Measurements from ENCODE around the gene NTSR1.

NTSR1 gene

DNA sequence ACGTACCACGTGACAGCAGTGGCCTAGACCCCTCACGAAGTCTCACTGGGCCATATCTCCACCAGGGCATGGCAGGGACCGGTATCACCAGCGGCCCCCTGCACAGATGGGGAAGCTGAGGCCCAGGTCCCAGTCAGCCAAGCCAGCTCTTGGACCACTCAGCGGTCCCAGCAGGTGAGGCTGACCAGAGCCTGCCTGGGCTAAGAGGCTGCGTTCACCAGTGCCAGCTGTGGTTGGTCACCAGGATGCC, 85.0 kb downstream of the NTSR1 start:
- no peak for DNase-seq

DNA sequence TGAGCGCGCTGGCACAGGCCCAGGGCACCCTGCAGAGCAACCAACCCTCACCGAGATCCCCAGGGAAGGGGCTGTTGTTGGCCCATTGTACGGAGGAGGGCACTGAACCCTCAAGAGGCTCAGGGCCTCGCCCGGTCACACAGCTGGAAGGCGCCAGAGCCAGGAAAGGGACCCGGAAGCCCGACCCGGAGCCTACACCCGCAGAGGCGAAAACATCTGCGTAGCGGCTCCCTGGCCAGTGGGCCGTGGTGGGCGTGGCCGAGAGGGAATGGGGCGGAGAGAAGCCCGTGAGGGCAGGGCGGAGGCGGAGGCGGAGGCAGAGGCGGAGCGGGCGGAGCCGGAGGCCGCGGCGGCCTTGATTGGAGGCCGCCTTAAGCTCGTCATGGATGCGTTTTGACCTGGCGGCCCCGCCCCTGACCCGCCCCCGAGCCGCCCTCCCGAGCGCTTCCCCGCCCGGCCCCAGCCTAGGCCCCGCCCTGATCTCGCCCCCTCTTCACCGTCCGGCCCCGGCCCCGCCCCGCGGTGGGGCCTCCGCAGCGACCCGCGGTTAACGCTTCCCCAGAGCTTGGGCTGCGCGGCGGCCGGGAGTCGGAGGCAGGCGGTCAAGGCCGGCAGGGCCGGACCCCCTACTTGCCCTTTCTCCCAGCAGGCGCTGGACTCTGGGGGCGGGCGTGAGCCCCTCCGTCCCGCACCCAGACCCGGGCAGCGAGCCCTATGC, 85.5 kb downstream of the NTSR1 start:
- peak; percentile 52 for DNase-seq

DNA sequence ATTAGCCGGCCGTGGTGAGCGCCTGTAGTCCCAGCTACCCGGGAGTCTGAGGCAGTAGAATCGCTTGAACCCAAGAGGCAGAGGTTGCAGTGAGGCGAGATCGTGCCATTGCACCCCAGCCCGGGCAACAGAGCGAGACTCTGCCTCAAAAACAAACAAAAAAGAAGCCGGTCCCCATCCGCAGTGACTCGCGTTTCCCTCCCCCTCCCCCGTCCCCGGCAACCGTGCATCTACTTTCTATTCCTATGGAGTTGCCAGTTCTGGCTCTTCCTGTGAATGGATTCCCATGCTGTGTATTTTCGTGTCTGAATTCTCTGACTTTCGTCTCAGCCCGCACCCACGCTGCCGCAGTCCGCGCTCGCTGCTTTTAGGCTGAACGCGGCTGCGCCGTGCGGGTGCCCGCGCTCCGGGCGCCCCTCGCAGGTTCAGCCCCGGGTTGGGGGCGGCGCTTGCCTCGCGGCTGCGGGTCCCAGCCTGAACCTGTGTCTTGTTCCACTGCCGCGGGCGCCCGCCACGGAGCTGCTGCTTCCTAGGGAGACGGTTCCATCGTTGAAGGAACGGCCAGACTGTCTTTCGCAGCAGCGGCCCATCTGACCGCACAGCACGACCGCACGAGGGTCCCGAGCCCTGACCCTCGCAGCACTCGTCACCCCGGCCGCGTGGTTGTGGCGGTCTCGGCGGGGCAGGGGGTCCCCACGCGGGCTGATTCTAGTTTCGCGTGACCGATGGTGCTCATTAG, 86.6 kb downstream of the NTSR1 start:
- no peak for DNase-seq

DNA sequence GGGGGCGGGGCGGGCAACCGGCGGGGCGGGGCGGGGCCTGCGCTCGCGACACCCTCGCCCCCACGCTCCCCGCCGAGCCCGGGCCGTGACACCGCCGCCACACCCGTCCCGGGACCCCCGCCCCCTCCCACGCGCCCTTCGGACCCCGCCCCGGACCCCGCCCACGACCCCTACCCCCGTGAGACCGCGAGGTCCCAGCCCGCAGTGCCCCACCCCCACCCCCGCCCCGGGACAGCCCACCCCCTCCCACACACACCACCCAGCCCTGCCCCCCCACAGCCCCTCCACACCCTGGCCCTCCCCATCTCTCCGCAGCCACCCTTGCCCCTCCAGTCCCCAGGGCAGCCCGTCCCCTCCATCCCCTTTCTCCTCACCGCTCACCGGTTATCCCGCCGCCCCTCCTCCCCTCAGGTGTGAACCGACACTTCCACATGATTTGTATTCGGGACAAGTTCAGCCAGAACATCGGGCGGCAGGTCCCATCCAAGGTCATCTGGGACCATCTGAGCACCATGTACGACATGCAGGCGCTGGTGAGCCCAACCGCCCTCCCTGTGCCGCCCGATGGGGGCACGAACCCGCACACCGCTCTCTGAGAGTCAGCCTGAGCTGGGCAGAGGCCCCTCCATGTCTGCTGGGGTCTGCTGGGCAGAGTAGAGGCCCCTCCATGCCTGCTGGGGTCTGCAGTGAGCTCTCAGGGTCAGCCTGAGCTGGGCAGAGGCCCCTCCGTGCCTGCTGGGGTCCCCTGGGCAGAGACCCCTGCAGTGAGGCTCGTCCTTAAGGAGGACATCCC, 88.3 kb downstream of the NTSR1 start:
- DNase-seq: no peak

DNA sequence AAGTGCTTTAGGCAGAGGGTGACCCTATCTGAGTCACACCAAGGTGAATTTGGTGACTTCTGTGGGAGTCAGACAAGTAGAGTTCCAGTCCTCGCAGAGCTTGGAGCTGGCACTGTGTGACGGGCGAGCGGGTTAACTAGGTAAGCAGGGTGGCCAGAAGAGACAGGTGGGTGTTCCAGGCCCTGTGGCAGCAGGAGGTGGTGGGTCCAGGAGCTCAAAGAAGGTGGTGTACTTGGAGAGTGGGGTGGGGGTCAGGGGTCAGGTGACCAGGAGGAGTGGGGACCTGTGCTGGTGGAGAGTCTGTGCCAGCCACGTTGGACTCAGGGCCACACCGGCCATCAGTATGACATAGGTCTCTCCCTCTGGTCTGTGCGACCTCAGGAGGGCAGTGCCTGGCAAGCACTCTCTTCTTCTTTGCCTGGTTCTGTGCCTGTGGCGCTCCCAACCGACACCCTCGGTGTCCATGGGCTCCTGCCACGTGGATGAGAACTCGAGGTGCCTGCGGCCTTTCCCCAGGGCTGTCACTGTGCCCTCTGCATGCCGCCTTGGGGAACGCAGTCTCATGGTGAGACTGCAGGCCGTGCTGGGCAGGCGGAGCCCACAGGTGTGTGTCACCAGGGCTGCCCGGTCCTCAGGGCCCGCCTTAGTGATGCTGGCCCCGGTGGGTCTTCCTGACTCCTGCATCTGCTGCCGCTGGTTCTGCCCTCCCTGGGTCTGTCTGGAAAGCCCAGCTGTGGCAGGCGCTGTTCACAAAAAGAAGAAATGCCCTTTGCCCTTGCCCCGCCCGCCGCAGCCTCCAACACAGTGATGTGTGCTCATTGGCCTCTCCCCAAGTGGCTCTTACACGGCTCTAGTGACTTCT, 89.3 kb downstream of the NTSR1 start:
- DNase-seq: no peak

DNA sequence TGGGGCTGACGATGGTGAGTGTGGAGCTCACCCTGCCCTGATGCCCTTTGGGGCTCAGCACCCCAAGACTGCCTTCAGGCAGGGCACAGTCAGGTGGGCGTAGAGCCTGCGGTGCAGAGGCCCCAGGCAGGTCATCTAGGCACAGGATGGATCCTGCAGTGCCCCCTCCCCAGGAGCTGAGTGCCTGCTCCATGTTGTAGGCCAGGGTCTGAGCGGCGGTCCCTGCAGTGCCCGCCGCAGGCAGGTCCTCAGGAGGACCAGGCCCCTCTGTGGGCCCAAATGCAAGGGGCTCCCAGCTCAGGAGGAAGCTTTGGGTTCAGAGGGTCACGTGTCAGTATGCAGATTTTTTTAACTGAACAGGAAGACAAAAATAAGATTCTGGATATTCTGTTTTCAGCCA, 90.4 kb downstream of the NTSR1 start:
- no peak for DNase-seq

DNA sequence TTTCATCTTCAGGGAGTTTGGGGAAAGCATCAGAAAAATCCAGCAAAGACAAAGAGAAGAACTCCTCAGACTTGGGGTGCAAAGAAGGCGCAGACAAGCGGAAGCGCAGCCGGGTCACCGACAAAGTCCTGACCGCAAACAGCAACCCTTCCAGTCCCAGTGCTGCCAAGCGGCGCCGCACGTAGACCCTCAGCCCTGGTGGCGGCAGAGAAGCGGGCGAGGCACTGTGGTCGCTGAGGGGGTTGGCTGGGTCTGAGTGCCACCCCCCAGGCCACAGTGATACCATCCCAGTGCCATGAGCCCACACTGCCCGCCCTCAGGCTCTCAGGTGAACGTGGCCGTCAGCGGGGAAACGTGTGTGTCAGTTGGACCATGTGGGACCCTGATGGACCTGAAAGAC, 90.8 kb downstream of the NTSR1 start:
- DNase-seq: no peak

DNA sequence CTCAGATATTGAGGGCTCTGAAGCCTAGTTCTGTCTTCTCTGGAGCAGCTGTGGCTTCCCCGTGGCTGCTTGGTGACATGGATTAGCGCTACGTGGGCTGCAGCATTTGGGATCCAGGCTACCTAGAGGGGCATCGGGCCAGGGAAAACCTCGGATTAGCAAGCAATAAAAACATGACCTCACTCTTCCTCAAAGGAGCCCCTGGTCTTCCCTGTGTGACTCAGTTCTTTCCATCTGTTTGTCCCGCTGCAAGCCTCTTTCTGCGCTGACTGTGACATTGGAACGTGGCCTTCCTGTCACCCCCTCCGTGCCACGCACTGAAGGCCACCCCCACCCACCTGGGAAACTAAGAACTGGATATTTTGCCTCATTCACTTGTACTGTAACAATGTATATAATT, 91.2 kb downstream of the NTSR1 start:
- DNase-seq: no peak

DNA sequence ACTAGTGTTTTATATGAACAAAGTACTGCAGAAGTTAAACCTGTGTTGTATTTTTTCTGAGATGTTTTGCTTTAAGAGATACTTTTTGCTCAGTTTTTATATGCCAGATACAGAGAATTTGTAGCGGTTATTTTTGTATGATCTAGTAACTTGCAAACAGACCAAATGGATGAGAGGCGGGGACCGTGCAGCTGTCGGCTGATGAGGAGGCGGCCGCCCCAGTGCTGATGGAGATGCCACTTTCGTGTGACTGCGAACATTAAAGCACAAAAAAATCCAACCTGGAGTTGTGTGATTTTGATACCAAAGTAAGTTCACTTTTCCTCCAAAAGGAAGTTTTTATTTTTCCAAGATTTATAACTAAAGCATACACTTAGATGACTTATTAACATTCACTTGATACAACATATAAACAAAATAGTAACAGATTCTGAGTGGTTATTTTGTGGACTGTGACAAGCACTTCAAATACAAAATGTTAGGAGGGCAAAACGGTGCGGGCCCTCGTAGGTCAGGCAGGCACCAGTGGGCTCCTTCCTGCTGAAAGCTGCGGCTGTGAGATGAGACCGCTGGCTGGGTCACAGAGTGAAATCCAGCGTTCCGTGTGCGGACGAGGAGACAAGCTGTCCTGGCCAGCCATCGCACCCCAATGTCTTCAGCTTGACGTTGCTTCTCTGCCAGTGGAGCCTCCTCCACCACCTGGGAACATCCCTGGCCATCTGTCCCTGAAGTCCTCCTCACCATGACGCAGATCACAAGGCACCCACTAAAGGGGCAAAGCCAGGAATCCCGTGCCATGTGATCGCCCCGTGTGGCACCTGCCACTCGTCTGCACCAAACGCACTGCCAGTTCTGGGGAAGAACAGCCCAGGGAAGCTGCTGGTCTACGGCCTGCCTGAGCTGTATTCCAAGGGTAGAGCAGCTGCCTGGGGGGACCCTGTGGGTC, 92.0 kb downstream of the NTSR1 start:
- no peak for DNase-seq

DNA sequence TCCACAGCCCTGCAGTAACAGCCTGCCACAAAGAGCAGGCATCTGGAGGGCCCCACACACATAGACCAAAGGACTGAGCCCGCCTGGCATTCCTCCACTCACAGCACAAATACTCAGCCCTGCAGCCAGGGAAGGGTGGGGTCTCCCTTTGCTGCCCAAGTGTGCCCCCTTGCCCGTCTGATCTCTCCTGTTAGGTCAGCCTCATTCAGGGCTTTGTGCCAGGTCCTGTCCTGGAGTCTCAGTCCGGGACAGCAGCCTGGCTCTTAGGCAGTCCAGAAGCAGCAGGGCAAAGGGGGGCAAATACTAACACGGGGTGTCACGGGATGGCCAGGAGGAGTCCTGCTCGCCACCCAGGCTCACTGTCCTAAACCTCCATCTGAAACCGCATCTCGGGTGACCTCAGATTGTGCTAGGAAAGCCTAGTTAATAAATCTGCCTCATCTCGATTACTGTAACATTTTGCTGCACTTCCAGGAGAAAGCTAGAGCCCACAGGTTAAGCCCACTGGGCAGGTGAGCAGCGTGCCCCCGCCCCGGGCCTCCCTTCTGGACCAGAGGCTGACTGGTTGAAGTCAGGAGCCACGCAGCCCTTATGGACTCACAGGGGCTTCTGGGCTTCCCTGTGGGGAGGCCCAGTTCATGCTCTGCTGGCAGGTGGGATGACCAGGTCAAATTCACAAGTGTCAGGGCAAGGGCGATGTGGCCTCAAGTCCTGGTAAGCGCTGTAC, 92.8 kb downstream of the NTSR1 start:
- no peak for DNase-seq

DNA sequence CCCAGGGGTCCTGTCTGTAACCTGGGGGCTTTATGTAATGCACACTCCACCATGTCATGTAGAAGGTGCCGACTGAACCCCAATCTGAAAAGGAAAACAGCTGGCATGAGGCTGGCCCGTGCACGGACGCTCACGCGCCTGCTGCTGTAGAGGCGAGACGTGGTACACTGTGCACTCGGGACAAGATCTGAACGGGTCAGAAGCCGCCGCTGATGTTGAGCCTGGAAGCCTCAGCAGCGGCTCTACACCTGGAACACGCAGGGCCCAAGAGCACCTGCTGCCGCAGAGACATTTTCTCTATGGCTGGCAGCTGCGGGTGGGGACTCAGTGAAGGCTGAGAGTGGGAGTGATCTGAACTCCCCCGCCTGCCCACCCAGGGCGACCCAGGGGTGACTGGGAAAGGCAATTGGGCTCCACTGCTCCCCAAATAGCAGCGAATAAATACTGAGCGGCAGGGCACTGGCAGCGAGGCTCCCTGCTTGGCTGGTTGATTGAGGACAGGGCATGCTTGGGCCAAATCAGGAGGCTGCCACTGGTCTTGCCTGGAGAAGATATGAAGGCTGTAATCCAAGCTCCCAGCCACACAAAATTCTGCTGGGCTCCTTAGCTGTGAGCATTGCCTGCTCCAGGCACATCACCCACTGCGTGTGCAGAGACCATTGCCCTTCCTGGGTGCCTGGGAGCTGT, 93.5 kb downstream of the NTSR1 start:
- DNase-seq: no peak

DNA sequence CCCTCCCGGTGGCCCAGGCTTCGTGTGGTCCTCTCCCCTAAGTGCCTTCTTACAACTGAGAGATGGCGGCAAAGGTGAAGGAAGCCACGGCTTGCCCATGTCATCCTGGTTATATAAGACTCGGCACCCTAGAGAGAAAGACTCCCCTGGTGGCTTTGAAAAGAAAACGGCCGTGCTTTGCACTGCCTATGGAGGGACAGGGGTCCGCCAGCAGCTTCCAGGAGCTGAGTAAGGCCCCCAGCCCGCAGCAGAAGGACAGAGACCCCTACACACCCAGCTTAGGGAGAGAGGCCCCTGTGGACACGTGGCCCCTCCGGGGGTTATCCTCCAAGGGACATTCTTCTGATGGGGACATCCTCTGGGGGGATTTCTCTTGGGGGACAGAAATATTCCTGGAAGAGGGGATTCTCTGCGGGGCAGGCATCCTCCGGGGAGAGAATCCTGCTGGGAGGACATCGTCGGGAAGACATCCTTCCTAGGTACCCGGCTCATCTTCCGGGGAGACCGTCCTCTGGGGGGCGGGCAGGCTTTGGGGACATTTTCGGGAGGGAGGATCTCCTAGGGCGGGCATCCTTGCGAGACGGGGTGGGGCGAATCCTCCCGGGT, 95.5 kb downstream of the NTSR1 start:
- no peak for DNase-seq

DNA sequence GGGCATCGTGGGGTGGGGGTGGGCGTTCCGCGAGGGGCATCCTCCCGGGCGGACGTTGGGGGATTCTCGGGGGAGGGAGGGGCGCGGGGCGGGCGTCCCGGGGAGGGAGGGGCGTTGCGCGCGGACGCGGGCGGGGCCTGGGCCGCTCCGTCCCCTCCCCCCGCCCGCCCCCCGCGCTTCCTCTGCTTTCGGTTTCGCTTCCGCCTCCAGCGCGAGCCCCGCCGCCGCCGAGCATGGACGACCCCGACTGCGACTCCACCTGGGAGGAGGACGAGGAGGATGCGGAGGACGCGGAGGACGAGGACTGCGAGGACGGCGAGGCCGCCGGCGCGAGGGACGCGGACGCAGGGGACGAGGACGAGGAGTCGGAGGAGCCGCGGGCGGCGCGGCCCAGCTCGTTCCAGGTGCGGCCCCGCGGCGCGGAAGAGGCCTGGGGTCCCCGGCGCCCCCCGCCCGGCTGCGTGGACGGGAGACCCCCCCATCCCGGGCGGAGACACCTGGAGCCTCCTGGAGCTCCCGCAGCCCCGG, 96.1 kb downstream of the NTSR1 start, which contains the start of gene OGFR:
Gene OGFR, plus strand, starts transcription at position 209 of the 528 bp plus-strand sequence. Its CDS starts 25 bp downstream, at position 234.
- DNase-seq: no peak

DNA sequence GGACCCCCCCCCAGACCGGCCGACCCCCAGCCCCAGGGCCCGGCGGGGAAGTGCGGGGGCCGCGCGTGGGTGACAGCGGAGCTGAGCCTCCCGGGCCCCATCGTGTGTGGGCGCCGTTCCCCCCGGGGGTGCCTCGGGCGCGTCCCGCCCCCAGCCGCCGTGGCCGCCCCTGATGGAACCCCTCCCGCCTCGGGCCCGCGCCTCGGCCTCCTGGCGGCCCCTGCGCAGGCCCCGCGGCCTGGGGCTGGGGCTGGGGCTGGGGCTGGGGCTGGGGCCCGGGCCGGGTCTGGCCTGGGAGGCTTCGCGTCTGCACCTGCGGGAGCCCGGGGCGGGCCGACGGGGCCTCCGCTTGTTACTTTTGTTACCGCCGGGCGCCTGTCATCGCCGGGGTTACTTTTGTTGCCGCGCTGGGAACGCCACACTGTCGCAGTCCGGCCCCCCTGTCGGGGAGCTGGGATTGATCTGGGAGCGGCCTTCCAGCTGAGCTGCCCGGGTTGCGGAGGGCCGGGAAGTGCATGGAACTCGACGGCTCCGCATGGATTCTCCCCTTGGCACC, 96.6 kb downstream of the NTSR1 start:
- DNase-seq: no peak

DNA sequence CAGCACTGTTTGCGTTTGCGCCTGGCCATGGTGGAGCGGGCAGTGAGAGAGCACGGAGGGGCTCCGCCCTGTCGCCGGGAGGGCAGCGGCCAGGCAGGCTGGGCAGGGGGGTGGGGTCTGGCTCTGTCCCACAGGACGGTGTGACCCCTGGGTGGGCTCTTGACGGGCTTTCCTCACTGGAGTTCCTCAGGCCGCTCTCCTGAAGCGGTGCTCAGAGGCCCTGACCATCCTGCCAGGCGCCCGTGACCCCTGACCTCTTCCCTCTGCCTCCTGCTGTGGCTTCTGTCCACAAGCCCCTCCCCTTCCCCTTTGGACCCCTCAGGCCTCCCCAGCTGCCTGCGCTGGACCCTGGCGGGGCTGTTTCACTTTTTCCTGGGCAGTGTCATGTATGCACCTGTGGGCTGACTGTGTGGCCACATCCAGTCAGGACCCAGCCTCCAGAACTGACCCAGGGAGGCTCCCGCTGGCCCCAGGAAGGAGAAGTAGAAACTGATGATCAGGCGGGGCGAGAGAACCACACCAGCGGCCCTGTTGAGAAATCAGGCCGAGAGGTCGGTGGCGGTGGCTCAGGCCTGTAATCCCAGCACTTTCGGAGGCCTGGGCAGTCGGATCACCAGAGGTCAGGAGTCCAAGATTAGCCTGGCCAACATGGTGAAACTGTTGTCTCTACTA, 97.2 kb downstream of the NTSR1 start:
- DNase-seq: no peak

DNA sequence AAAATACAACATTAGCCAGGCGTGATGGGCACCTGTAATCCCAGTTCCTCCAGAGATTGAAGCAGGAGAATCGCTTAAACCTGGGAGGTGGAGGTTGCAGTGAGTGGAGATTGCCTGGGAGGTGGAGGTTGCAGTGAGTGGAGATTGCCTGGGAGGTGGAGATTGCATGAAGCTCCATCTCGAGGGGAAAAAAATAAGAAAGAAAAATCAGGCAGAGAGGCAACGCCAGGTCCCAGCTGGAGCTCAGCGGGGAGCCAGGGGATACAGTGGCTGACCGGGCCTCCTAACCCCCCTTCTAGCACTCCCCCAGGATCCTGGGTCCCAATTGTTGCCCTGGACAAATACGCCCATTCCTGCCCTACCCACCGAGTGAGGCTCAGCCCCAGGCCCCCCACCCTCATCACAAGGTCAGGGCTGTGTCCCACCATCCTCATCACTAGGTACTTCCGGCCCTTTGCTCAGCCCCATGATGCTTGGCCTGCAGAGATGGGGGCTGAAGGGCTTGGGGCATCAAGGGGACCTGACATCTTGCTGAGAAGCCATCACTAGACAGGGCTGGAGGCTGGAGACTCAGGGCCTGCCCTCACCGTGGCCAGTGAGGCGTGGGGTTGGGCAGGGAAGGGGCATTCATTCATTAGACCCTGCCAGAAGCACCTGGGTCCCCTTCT, 97.9 kb downstream of the NTSR1 start:
- no peak for DNase-seq

DNA sequence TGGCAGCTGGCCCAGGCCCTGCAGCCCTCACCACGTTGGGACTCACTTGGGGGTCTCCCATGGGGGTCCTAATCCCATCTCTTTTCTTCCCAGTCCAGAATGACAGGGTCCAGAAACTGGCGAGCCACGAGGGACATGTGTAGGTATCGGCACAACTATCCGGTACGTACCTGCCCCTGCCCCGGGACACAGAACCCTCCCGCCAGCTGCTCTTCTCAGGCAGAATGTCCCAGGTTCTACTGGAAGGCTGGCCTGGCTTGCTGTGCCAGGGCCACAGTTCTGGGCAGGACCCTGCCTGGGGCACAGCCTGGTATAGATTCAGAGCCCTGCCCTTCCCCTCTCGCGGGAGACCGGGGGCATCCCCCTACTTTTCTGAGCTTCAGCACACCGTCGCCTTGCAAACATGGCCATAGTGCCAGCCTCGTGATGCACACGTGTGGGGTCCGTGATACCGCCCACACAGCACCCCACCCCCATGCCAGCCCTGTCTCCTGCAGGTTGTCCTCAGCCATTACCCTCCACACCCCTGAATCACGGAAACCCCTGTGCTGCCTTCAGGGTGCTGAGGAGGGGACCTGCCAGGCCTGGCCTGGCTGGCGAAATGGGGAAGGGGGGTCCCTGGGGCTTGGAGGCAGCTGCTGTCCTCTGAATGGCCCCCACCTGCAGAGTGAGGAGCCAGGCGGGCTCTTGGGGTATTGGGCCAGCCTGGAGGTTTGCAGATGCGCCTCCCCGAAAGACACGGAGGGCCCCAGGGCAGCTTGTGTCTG, 99.0 kb downstream of the NTSR1 start:
- no peak for DNase-seq
